B cell (primary cell): ENCODE data around the gene CDHR2. TPM values are rescaled to one million over a fixed set of nuclear protein-coding genes. Genes with fewer than 3 reads are reported as not detected.

Experiments used
- ATAC-seq: fragments of 200-7000 bp; cut with Tn5 transposase; one replicate; pipeline ENCODE4 v1.10.0; 2021; ENCODE audit warnings: low read depth, mild to moderate bottlenecking, moderate number of reproducible peaks, moderate library complexity
- CTCF ChIA-PET: fragments of 350-600 bp; sonication (Branson Sonifier 250); formaldehyde crosslinking; loops from one replicate; lab custom pipeline; 2021; ENCODE audit warnings: antibody characterized with exemption, inconsistent platforms; lab: Charles Lee
- POLR2A ChIA-PET: fragments of 350-600 bp; sonication (Branson Sonifier 250); formaldehyde crosslinking; loops from one replicate; lab custom pipeline; 2021; ENCODE audit warnings: antibody characterized with exemption; lab: Charles Lee
- DNase-seq: peaks from one replicate; pipeline ENCODE4 v3.0.0; 2013
- H2AFZ ChIP-seq: 2 replicates; pipeline ENCODE4 v1.6.1; 2012; ENCODE audit warnings: mild to moderate bottlenecking, low read depth, low read length; ENCODE audit not compliant: insufficient read depth, poor library complexity, severe bottlenecking
- H3K27ac ChIP-seq, 2 donors: 1 replicate in 1 of 2; 2 replicates in 1 of 2; pipeline ENCODE4 v1.5.1; 2012 to 2013; ENCODE audit warnings: low read length in 2 of 2, mild to moderate bottlenecking in 2 of 2, moderate library complexity in 1 of 2
- H3K27me3 ChIP-seq, 4 experiments: fragments of 200-600 bp in 1 of 4; sonication (generic) in 1 of 4; replicated peaks in 1 of 4; 1 replicate in 2 of 4; 2 replicates in 2 of 4; pipeline versions ENCODE4 v1.6.1 to v1.7.0; 2013 to 2016; ENCODE audit warnings: low read length in 3 of 4, mild to moderate bottlenecking in 2 of 4, mixed read lengths in 1 of 4, moderate library complexity in 1 of 4; ENCODE audit not compliant: insufficient read depth in 4 of 4, control insufficient read depth in 3 of 4; ENCODE audit errors: control extremely low read depth in 1 of 4
- H3K36me3 ChIP-seq, 2 experiments: replicated peaks in 1 of 2; 1 replicate in 1 of 2; 2 replicates in 1 of 2; pipeline versions ENCODE4 v1.6.1 to v1.7.1; 2013; ENCODE audit warnings: low read length in 1 of 2; ENCODE audit not compliant: insufficient read depth in 2 of 2, control insufficient read depth in 1 of 2; ENCODE audit errors: control extremely low read depth in 1 of 2, extremely low read depth in 1 of 2
- H3K4me1 ChIP-seq, 2 donors: fragments of 200-600 bp in 1 of 2; sonication (generic) in 1 of 2; 1 replicate in 1 of 2; 2 replicates in 1 of 2; pipeline versions ENCODE4 v1.5.1 to v1.6.1; 2013 to 2017; ENCODE audit warnings: low read length in 2 of 2; ENCODE audit not compliant: control insufficient read depth in 2 of 2, insufficient read depth in 2 of 2
- H3K4me2 ChIP-seq: replicated peaks from 2 replicates; pipeline ENCODE3; 2012; ENCODE audit warnings: mild to moderate bottlenecking, low read depth, low read length; ENCODE audit not compliant: poor library complexity, severe bottlenecking
- H3K4me3 ChIP-seq, 5 experiments: fragments of 200-600 bp in 1 of 5; sonication (generic) in 1 of 5; 1 replicate in 3 of 5; 2 replicates in 2 of 5; pipeline versions ENCODE4 v1.5.1 to v1.7.0; 2011 to 2016; ENCODE audit warnings: low read length in 4 of 5, mild to moderate bottlenecking in 4 of 5, low read depth in 2 of 5, control low read depth in 1 of 5, moderate library complexity in 1 of 5; ENCODE audit not compliant: insufficient read depth in 1 of 5; ENCODE audit errors: control extremely low read depth in 1 of 5, extremely low read depth in 1 of 5
- H3K79me2 ChIP-seq: fragments of 200-600 bp; sonication (generic); one replicate; pipeline ENCODE4 v1.6.0; 2016; ENCODE audit warnings: low read length; ENCODE audit not compliant: control insufficient read depth, insufficient read depth
- H3K9ac ChIP-seq: fragments of 200-600 bp; sonication (generic); 2 replicates; pipeline ENCODE4 v1.6.1; 2017; ENCODE audit warnings: mild to moderate bottlenecking, low read length, moderate library complexity
- H3K9me3 ChIP-seq, 3 donors: one replicate each; pipeline versions ENCODE4 v1.6.1 to v1.7.1; 2013; ENCODE audit warnings: low read length in 2 of 3; ENCODE audit not compliant: control insufficient read depth in 2 of 3, insufficient read depth in 1 of 3; ENCODE audit errors: control extremely low read depth in 1 of 3
- H4K20me1 ChIP-seq: 2 replicates; pipeline ENCODE4 v1.6.0; 2012; ENCODE audit warnings: mild to moderate bottlenecking, low read length; ENCODE audit not compliant: insufficient read depth, control insufficient read depth, poor library complexity, severe bottlenecking
- H3K27ac Mint-ChIP-seq: one replicate; pipeline ENCODE4 v1.8.0; 2021; ENCODE audit warnings: mixed read lengths
- H3K27me3 Mint-ChIP-seq: one replicate; pipeline ENCODE4 v1.8.0; 2021; ENCODE audit warnings: mixed read lengths
- H3K4me1 Mint-ChIP-seq: one replicate; pipeline ENCODE4 v1.8.0; 2021; ENCODE audit warnings: mixed read lengths
- H3K4me3 Mint-ChIP-seq: one replicate; pipeline ENCODE4 v1.8.0; 2021; ENCODE audit warnings: mixed read lengths
- H3K9me3 Mint-ChIP-seq: one replicate; pipeline ENCODE4 v1.8.0; 2022; ENCODE audit warnings: mixed read lengths; ENCODE audit not compliant: insufficient read depth
- EZH2 ChIP-seq: IDR thresholded peaks from 2 replicates; pipeline ENCODE4 v1.6.1; 2012; ENCODE audit warnings: borderline replicate concordance, low read depth, mild to moderate bottlenecking, moderate library complexity, low read length; ENCODE audit not compliant: insufficient read depth, poor library complexity, severe bottlenecking
- WGBS: methylation state at CpG from one replicate; pipeline ENCODE4 v1.1.5; 2013; ENCODE audit warnings: missing lambda C conversion rate; ENCODE audit not compliant: insufficient coverage; 5-methylcytosine and 5-hydroxymethylcytosine counted together
- intact Hi-C: fragments of 100-400 bp; cut with micrococcal nuclease; formaldehyde crosslinking; loops from one replicate; pipeline ENCODE4 v1.10.0; 2022
- polyA plus RNA-seq: library from polyadenylated mRNA; depleted of rRNA; stranded (reverse); fragments of >200 nt; gene quantifications from 2 replicates; pipeline ENCODE4 v1.2.3, GENCODE V29; 2012
- total RNA-seq, 2 donors: library from RNA; stranded (reverse); fragments of 120-200 nt in 1 of 2; gene quantifications; 1 replicate in 1 of 2; 2 replicates in 1 of 2; pipeline versions ENCODE4 v1.2.3 to v1.2.4, GENCODE V29; 2013 to 2022
- TF ChIP-seq, protein P1 (sequence below): fragments of 200-600 bp; IDR thresholded peaks from one replicate; pipeline ENCODE4 v1.8.0; 2022; ENCODE audit warnings: antibody characterized with exemption, mild to moderate bottlenecking

The CDHR2 gene
- total and polyA plus RNA-seq, 2 donors (not counting 1 experiment from before 2014, with no cell fraction given): 0.25 to 1.7 TPM

DNA sequence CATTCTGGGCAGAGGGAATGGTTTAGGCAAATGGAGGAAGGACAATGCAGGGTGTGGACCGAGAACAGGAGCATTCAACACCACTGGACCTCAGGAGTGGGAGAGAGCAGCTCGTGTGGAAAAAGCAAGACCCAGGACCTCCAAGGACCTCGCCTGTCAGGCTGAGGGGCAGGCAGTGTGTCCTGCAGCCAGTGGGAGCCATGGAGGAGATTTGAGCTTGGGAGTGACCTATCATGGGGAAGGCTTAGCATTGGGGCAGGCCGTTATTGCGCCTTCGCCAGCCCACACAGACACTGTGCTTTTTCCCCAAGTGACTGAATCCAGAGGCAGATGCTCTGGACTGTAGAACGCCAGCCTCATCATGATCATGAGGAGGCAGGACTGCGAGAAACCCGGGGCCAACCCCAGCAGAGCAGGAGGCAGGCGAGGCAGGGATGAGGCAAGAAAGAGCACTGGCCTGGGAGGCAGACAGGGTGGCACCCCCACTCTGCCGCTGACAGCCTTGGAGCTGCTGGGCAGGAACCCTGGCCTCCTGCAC is 3.3 kb downstream of the CDHR2 start:
- TF ChIP-seq, protein P1, sequence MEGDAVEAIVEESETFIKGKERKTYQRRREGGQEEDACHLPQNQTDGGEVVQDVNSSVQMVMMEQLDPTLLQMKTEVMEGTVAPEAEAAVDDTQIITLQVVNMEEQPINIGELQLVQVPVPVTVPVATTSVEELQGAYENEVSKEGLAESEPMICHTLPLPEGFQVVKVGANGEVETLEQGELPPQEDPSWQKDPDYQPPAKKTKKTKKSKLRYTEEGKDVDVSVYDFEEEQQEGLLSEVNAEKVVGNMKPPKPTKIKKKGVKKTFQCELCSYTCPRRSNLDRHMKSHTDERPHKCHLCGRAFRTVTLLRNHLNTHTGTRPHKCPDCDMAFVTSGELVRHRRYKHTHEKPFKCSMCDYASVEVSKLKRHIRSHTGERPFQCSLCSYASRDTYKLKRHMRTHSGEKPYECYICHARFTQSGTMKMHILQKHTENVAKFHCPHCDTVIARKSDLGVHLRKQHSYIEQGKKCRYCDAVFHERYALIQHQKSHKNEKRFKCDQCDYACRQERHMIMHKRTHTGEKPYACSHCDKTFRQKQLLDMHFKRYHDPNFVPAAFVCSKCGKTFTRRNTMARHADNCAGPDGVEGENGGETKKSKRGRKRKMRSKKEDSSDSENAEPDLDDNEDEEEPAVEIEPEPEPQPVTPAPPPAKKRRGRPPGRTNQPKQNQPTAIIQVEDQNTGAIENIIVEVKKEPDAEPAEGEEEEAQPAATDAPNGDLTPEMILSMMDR: no peak
- no peak for TF ChIP-seq EZH2
- no peak overlapping the region for H3K9ac ChIP-seq
- no peak overlapping the region for H3K4me3 ChIP-seq
- WGBS: 89% methylated on average over 11 of the region's 11 CpGs
- DNase-seq (no peak), ATAC-seq (no peak)
- no peak overlapping the region for H2AFZ ChIP-seq
- H3K4me1 ChIP-seq: peaks cover 12 to 15% of the 10 kb centered on the region in 2 donors
- H4K20me1 ChIP-seq: no peaks in the 10 kb centered on the region
- POLR2A ChIA-PET: interaction anchor here (0.6 kb wide), 1 partner anchor 16 kb away, joined by 3 read pairs; no protein-coding TSS in a partner anchor
- no peak overlapping the region for H3K4me2 ChIP-seq
- H3K27me3 ChIP-seq: peaks cover 0 to 22% (median 0%) of the 10 kb centered on the region in 4 experiments
- Mint-ChIP-seq H3K4me1 (peaks cover 12% of the 10 kb centered on the region), H3K4me3 (no peak overlapping the region), H3K27me3 (peaks cover 16% of the 10 kb centered on the region), H3K27ac (no peak overlapping the region), H3K9me3 (no peaks in the 10 kb centered on the region)
- H3K27ac ChIP-seq: no peak overlapping the region
- intact Hi-C loops: no loop called here
- CTCF ChIA-PET: no interaction called here
- no peaks in the 10 kb centered on the region for H3K36me3 ChIP-seq
- H3K79me2 ChIP-seq: peaks cover 16% of the 10 kb centered on the region
- H3K9me3 ChIP-seq: peaks cover 0 to 3% (median 0%) of the 10 kb centered on the region in 3 donors

DNA sequence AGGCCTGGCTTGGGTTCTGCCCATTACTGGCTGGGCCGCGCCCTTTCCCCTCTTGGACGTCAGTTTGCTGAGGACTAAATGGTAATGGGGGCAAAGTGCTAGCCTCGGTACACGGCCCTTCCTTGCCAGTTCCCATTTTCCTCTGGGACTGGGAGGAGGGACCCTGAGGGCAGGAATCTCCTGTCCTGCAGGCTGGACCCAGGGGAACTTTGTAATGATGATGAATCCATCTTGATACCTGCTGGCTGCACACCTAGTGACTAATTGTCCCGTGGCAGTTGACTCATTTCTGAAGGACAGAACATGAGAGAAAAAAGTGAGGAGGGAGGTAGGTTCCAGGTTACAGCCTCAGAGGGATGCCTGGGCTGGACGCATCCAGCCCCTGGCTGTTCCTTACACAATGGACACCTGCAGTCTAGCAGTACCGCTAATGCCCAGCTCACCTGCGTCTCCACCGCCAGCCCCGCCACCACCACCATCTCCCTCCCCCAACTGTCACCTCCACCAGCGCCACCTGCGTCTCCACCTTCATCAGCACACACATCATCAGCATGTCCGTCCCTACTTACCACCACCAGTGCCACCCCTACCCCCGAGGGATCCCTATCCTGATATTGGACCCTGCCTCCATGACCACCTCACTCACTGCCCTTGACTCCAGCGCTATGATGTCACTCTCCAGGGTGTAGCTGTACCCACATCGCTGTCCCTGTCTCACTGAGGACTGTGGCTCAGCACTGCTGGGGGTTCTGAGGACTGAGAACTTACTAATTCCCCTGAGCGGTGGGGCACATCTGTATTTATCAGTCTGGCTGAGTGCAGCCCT is 4.3 kb downstream of the CDHR2 start:
- intact Hi-C loops: no loop called here
- H3K9me3 ChIP-seq: peaks cover 0 to 3% (median 0%) of the 10 kb centered on the region in 3 donors
- no peaks in the 10 kb centered on the region for H4K20me1 ChIP-seq
- H3K4me1 ChIP-seq: peaks cover 12 to 15% of the 10 kb centered on the region in 2 donors
- H3K4me2 ChIP-seq: no peak overlapping the region
- no peaks in the 10 kb centered on the region for H3K9me3 Mint-ChIP-seq
- H3K4me3 Mint-ChIP-seq: no peak overlapping the region
- H3K27ac Mint-ChIP-seq: no peak overlapping the region
- no peak overlapping the region for H2AFZ ChIP-seq
- ChIA-PET CTCF (no interaction called here), POLR2A (interaction anchor here (0.6 kb wide), 1 partner anchor 17 kb away, joined by 3 read pairs; no protein-coding TSS in a partner anchor)
- TF ChIP-seq, protein P1: no peak
- TF ChIP-seq EZH2: no peak
- no peak overlapping the region for H3K9ac ChIP-seq
- peaks cover 12% of the 10 kb centered on the region for H3K79me2 ChIP-seq
- H3K27ac ChIP-seq: no peak overlapping the region
- H3K36me3 ChIP-seq: no peaks in the 10 kb centered on the region
- peaks cover 12% of the 10 kb centered on the region for H3K4me1 Mint-ChIP-seq
- WGBS: 77% methylated on average over 17 of the region's 18 CpGs
- ATAC-seq (no peak), DNase-seq (no peak)
- H3K27me3 Mint-ChIP-seq: peaks cover 16% of the 10 kb centered on the region
- no peak overlapping the region for H3K4me3 ChIP-seq
- peaks cover 0 to 22% (median 0%) of the 10 kb centered on the region in 4 experiments for H3K27me3 ChIP-seq
